Activated naive CD4-positive, alpha-beta T cell treated with anti-CD3 and anti-CD28 coated beads for 36 hours (primary cell): Measurements from ENCODE around the gene GLRA1. TPM values are rescaled to one million over a fixed set of nuclear protein-coding genes. Genes with fewer than 3 reads are reported as not detected.

ENCODE experiments used
- CTCF ChIA-PET: fragments of 350-600 bp; sonication (Branson Sonifier 250); formaldehyde crosslinking; loops from one replicate; lab custom pipeline; 2021; ENCODE audit warnings: antibody characterized with exemption; lab: Charles Lee
- DNase-seq: peaks from one replicate; pipeline ENCODE4 v3.0.0-alpha.2; 2020
- H3K27ac Mint-ChIP-seq: one replicate; pipeline ENCODE4 v1.8.0; 2021; ENCODE audit warnings: mild to moderate bottlenecking, mixed read lengths
- H3K27me3 Mint-ChIP-seq: one replicate; pipeline ENCODE4 v1.8.0; 2021; ENCODE audit warnings: low read depth, mixed read lengths
- H3K36me3 Mint-ChIP-seq: one replicate; pipeline ENCODE4 v1.8.0; 2021; ENCODE audit warnings: low read depth, mixed read lengths
- H3K4me1 Mint-ChIP-seq: one replicate; pipeline ENCODE4 v1.8.0; 2021; ENCODE audit warnings: low read depth, mixed read lengths
- H3K4me3 Mint-ChIP-seq: one replicate; pipeline ENCODE4 v1.8.0; 2021; ENCODE audit warnings: mild to moderate bottlenecking, moderate library complexity, mixed read lengths
- H3K9me3 Mint-ChIP-seq: one replicate; pipeline ENCODE4 v1.8.0; 2021; ENCODE audit warnings: mixed read lengths
- intact Hi-C: fragments of 100-400 bp; cut with micrococcal nuclease; formaldehyde crosslinking; loops from one replicate; pipeline ENCODE4 v1.15.1; 2023
- total RNA-seq, 2 experiments: library from RNA; stranded (reverse); gene quantifications; one replicate each; pipeline ENCODE4 v1.2.3, GENCODE V29; 2021

GLRA1 gene
- total RNA-seq, 2 experiments from 2014 or later = not detected

DNA sequence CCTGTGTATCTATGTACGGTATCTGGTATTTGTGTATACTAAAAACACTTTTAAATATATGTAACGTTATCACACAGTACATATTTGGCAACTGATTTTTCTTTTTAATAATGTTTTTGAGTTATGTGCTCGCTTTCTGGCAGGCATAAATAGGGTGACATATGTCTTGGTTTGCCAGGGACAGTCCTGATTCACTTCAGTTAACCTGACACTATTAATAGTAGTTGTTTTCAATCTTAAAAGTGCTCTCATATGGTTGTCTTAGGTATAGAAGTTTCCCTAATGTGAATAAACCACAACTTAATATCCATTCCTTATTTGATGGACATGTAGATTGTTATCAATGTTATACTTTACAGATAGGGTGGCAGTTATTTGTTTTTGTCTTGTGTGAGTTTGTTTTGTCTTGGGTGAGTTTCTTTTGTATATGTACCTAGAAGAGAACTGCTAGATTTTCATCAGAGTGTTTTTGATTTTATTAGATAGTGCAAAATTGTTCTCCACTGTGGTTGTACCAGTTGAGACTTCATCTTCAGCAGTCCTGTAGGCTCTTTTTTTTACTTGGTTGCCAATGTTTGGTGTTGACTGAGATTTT is 145.0 kb downstream of the GLRA1 start:
- intact Hi-C loops = loop anchor here (10.0 kb wide), 1 partner anchor 1325 kb away; no protein-coding TSS in a partner anchor
- Mint-ChIP-seq H3K4me3 (no peak overlapping the region), H3K27ac (peak overlapping the region; percentile 26), H3K27me3 (no peaks in the 10 kb centered on the region), H3K9me3 (no peaks in the 10 kb centered on the region), H3K4me1 (peaks cover 84% of the 10 kb centered on the region), H3K36me3 (peaks cover 32% of the 10 kb centered on the region)
- CTCF ChIA-PET = no interaction called here
- no peak for DNase-seq

DNA sequence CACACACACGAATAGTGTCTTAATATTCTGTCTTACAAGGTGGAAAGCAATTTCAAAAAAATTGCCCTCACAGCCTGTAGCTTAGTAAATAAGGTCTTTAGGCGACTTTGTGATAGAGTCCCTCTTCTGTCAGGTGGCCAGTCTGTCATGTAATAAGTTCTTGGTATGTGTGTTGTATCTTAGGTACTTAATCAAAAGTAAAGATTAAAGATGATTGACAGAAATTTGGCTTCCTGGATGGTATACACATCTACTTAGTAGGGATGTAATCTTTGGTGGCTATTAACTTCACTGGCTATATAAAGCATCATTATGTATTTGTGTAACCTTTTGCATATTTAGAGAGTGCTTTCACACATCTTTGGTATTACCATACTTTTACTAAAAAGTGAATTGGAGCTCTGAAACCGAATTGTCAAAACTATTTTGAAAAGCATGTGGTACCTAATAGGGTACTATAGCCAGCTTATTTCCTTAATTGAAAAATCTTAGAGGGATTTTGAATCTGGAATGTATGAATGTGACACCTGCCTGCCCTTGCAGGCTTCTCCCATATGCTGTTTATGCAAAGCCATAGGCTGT is 149.5 kb downstream of the GLRA1 start:
- H3K4me1 Mint-ChIP-seq = peaks cover 65% of the 10 kb centered on the region
- H3K27ac Mint-ChIP-seq = no peak overlapping the region
- no peaks in the 10 kb centered on the region for H3K9me3 Mint-ChIP-seq
- no peak for DNase-seq
- CTCF ChIA-PET = no interaction called here
- peak overlapping the region; percentile 43 for H3K4me3 Mint-ChIP-seq
- H3K27me3 Mint-ChIP-seq = no peaks in the 10 kb centered on the region
- H3K36me3 Mint-ChIP-seq = peaks cover 43% of the 10 kb centered on the region
- intact Hi-C loops = loop anchor here (10.0 kb wide), 1 partner anchor 1320 kb away; no protein-coding TSS in a partner anchor

DNA sequence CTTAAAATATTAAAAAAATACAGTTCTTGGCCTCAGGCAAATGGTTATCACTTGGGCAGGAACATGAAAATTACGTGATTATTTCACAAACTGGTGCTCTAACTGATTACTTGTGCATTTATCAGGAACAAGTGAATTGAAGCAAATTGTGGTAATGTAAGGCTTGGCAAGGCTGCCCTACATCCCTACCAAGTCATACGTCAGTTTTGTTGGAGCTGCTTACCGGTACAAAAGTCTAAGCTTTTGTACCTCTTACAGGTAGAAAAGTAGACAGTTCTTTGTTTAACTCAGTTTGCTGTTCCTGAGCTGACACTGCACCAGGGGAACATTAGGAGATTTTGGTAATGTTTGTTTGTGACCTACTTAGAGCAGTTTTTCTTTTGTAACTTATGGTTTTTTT is 150.7 kb downstream of the GLRA1 start:
- peaks cover 57% of the 10 kb centered on the region for H3K4me1 Mint-ChIP-seq
- intact Hi-C loops = loop anchor here (2.0 to 10.0 kb wide), 6 partner anchors 369 to 1319 kb away; partner anchors contain the start of gene TNIP1
- H3K36me3 Mint-ChIP-seq = peaks cover 39% of the 10 kb centered on the region
- no peak overlapping the region for H3K27ac Mint-ChIP-seq
- H3K27me3 Mint-ChIP-seq = no peaks in the 10 kb centered on the region
- CTCF ChIA-PET = interaction anchor here (0.7 to 1.6 kb wide), 4 partner anchors 10 to 299 kb away, joined by 4 to 8 read pairs (median 5); no protein-coding TSS in a partner anchor
- no peaks in the 10 kb centered on the region for H3K9me3 Mint-ChIP-seq
- DNase-seq = no peak
- peak overlapping the region; percentile 77 for H3K4me3 Mint-ChIP-seq

DNA sequence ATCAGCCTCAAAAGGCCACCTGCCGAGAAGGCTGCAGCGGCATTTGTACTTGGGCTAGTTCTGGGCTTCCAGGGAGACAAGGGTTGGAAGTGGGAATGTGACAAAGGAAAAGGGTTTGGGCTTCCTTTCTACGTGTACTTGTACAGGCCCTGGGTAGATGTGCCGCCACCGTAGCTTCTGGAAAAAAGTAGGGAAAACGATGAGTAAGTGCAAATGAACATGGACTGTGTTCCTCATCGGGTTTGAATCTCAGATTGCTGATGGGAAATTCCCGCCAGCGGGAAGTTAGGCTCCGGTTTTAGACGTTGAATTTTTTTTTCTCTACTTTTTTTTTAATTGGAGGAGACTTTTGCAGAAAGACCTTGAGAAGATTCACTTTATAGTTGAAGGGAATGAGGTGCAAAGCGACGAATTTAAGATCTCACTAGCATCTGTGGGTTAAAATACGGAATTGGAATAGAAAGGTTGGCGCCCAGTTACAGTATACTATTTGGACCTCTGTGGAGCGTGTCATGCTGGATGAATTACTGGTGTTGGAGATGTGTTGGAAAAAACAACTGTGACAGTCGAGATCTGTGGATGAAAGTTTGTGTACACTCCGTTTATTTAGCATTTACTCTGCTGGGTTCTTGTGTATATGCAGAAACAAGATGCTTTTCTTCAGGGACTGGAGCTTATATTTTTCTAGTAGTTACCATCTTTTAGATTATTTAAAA is 151.6 kb downstream of the GLRA1 start:
- DNase-seq = peak; percentile 22
- CTCF ChIA-PET = interaction anchor here (1.3 to 1.6 kb wide), 3 partner anchors 9 to 121 kb away, joined by 4 to 6 read pairs (median 5); no protein-coding TSS in a partner anchor
- Mint-ChIP-seq H3K36me3 (peaks cover 34% of the 10 kb centered on the region), H3K27me3 (no peaks in the 10 kb centered on the region), H3K9me3 (no peaks in the 10 kb centered on the region), H3K4me3 (peak overlapping the region; percentile 77), H3K4me1 (peaks cover 47% of the 10 kb centered on the region), H3K27ac (peak overlapping the region; percentile 70)
- intact Hi-C loops = loop anchor here (2.0 to 10.0 kb wide), 6 partner anchors 370 to 1318 kb away; partner anchors contain the start of gene TNIP1

Other genes starting within 250 kb of the GLRA1 start
- under 1 TPM; 0.20 to 0.45 TPM for gene SPARC, start 237.9 kb downstream of the GLRA1 start, total RNA-seq
- gene ATOX1, start 166.2 kb downstream of the GLRA1 start, total RNA-seq = 10 to 100 TPM; 87.7 to 92.6 TPM
- gene G3BP1, start 152.9 kb downstream of the GLRA1 start, total RNA-seq = 100 to 1,000 TPM; 220 to 241 TPM